ENCODE results near the gene DFFB.

DNA sequence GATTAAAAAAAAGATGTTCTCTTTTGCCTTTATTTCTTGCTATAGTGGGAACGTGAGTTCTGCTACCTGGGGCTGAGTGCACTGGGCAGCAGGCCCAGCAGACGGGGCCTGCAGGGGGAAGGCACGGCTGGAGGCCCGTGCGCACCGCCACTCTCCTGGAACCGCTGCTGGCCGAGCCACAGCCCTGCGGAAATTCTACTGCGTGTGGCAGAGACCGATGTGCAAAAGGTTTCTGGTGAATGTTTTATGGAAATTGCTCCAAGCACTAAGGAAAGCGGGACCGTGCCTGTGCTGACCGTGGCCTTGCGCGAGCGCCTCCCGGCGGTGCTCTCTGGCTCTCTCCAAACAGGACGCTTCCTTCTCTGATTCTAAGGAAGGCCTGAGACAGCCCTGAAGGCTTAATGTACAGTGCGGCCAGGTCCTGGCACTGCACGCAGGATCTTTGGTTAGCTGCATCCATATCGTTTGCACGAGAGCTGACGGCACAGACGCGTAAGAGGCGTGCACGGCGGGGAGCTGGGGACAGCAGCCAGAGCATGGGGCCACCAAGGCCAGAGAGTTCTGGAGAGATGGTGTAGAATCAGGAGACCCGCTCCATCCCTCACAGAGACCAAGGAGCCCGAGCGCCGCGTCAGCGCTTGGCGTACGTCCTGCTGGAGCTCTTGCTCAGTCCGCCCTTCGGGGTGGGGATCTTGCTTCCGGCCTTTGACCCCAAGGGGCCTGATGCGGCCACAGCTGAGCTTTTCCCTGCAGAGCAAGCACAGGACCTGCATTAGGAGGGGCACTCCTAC is 42.3 kb upstream of the DFFB start:
- TF ChIP-seq, protein P1, sequence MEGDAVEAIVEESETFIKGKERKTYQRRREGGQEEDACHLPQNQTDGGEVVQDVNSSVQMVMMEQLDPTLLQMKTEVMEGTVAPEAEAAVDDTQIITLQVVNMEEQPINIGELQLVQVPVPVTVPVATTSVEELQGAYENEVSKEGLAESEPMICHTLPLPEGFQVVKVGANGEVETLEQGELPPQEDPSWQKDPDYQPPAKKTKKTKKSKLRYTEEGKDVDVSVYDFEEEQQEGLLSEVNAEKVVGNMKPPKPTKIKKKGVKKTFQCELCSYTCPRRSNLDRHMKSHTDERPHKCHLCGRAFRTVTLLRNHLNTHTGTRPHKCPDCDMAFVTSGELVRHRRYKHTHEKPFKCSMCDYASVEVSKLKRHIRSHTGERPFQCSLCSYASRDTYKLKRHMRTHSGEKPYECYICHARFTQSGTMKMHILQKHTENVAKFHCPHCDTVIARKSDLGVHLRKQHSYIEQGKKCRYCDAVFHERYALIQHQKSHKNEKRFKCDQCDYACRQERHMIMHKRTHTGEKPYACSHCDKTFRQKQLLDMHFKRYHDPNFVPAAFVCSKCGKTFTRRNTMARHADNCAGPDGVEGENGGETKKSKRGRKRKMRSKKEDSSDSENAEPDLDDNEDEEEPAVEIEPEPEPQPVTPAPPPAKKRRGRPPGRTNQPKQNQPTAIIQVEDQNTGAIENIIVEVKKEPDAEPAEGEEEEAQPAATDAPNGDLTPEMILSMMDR (conservative IDR thresholded peaks at IDR 0.05; ENCODE audit: low read depth, low read length) = no peak
- TF ChIP-seq POLR2A (IDR thresholded peaks at IDR 0.05; ENCODE audit: low read depth, low read length) = no peak
- TF ChIP-seq FOS (IDR thresholded peaks at IDR 0.05; ENCODE audit: low read depth, low read length) = no peak
- TF ChIP-seq RCOR1 (IDR thresholded peaks at IDR 0.05; ENCODE audit: insufficient replicate concordance, low read length) = no peak
- TF ChIP-seq MAFK (IDR thresholded peaks at IDR 0.05; ENCODE audit: low read depth, low read length) = no peak
- no peak for TF ChIP-seq RAD21 (IDR thresholded peaks at IDR 0.05; ENCODE audit: low read length)
- TF ChIP-seq BHLHE40 (IDR thresholded peaks at IDR 0.05; ENCODE audit: low read depth, low read length) = no peak
- no peak for TF ChIP-seq USF2 (IDR thresholded peaks at IDR 0.05; ENCODE audit: low read depth, low read length)
- TF ChIP-seq MXI1 (IDR thresholded peaks at IDR 0.05; ENCODE audit: borderline replicate concordance, low read depth, low read length) = no peak
- TF ChIP-seq MAZ (IDR thresholded peaks at IDR 0.05; ENCODE audit: borderline replicate concordance, low read depth, low read length) = no peak
- TF ChIP-seq SMC3 (IDR thresholded peaks at IDR 0.05; ENCODE audit: low read depth, low read length) = no peak
- no peak for TF ChIP-seq NFE2L2 (IDR thresholded peaks at IDR 0.05; ENCODE audit: low read depth, low read length)
